ENCODE results near the gene B4GALT4. TPM values are rescaled to one million over a fixed set of nuclear protein-coding genes. Genes with fewer than 3 reads are reported as not detected.
"Not testable (repeated sequence)": the region's sequence is repeated elsewhere in the genome, so short reads cannot be mapped to it uniquely, and the experiment has no call there.

The B4GALT4 gene
- total RNA-seq: 17.6 TPM

GRCh38 chr3:119240591-119241434 lies at the start of gene B4GALT4:
Gene B4GALT4, minus strand, starts transcription at chr3:119240878. Its CDS starts 10,779 bp downstream, at chr3:119230099.
- no peaks in the 10 kb centered on the region for H3K9me3 ChIP-seq (ENCODE audit: low read depth, low read length)
- peaks cover 40% of the 10 kb centered on the region for H3K4me1 ChIP-seq (ENCODE audit: insufficient read depth, low read length)
- peak within 1 kb of the TSS; percentile 77 for H3K4me3 ChIP-seq (ENCODE audit: low read length)
- H3K27me3 ChIP-seq (ENCODE audit: insufficient read depth, low read length): no peaks in the 10 kb centered on the region

- Histone ChIP-seq H3K4me1 (ENCODE audit: insufficient read depth, low read length) (peaks cover 24% of the 10 kb centered on the region), H3K27me3 (ENCODE audit: insufficient read depth, low read length) (no peaks in the 10 kb centered on the region), H3K4me3 (ENCODE audit: low read length) (no peak overlapping the region), H3K9me3 (ENCODE audit: low read depth, low read length) (peaks cover 22% of the 10 kb centered on the region)
Observed at GRCh38 chr3:119289404-119289770, 48.7 kb upstream of the B4GALT4 start.

- no peaks in the 10 kb centered on the region for H3K27me3 ChIP-seq (ENCODE audit: insufficient read depth, low read length)
- peaks cover 25% of the 10 kb centered on the region for H3K9me3 ChIP-seq (ENCODE audit: low read depth, low read length)
- H3K4me3 ChIP-seq (ENCODE audit: low read length): no peak overlapping the region
- peaks cover 24% of the 10 kb centered on the region for H3K4me1 ChIP-seq (ENCODE audit: insufficient read depth, low read length)
Observed at GRCh38 chr3:119288669-119289403, 48.2 kb upstream of the B4GALT4 start.

- H3K4me3 ChIP-seq (ENCODE audit: low read length): no peak overlapping the region
- no peaks in the 10 kb centered on the region for H3K27me3 ChIP-seq (ENCODE audit: insufficient read depth, low read length)
- no peaks in the 10 kb centered on the region for H3K4me1 ChIP-seq (ENCODE audit: insufficient read depth, low read length)
- H3K9me3 ChIP-seq (ENCODE audit: low read depth, low read length): peaks cover 6% of the 10 kb centered on the region
Observed at GRCh38 chr3:119279584-119280243, 39.0 kb upstream of the B4GALT4 start.

- Histone ChIP-seq H3K9me3 (ENCODE audit: low read depth, low read length) (peaks cover under 1% of the 10 kb centered on the region), H3K4me3 (ENCODE audit: low read length) (no peak overlapping the region), H3K4me1 (ENCODE audit: insufficient read depth, low read length) (no peaks in the 10 kb centered on the region), H3K27me3 (ENCODE audit: insufficient read depth, low read length) (no peaks in the 10 kb centered on the region)
Observed at GRCh38 chr3:119279101-119279554, 38.5 kb upstream of the B4GALT4 start.

GRCh38 chr3:119276680-119277079 lies 36.0 kb upstream of the B4GALT4 start:
- no peaks in the 10 kb centered on the region for H3K4me1 ChIP-seq (ENCODE audit: insufficient read depth, low read length)
- H3K9me3 ChIP-seq (ENCODE audit: low read depth, low read length): no peaks in the 10 kb centered on the region
- H3K27me3 ChIP-seq (ENCODE audit: insufficient read depth, low read length): no peaks in the 10 kb centered on the region
- H3K4me3 ChIP-seq (ENCODE audit: low read length): no peak overlapping the region

- H3K27me3 ChIP-seq (ENCODE audit: insufficient read depth, low read length); H3K9me3 ChIP-seq (ENCODE audit: low read depth, low read length); H3K4me1 ChIP-seq (ENCODE audit: insufficient read depth, low read length); H3K4me3 ChIP-seq (ENCODE audit: low read length): not testable (repeated sequence)
Observed at GRCh38 chr3:119270212-119270611, 29.5 kb upstream of the B4GALT4 start.

- Histone ChIP-seq H3K4me1 (ENCODE audit: insufficient read depth, low read length) (peaks cover 19% of the 10 kb centered on the region), H3K9me3 (ENCODE audit: low read depth, low read length) (no peaks in the 10 kb centered on the region), H3K4me3 (ENCODE audit: low read length) (no peak overlapping the region), H3K27me3 (ENCODE audit: insufficient read depth, low read length) (no peaks in the 10 kb centered on the region)
Observed at GRCh38 chr3:119261055-119261454, 20.4 kb upstream of the B4GALT4 start.

- Histone ChIP-seq H3K27me3 (ENCODE audit: insufficient read depth, low read length) (no peaks in the 10 kb centered on the region), H3K9me3 (ENCODE audit: low read depth, low read length) (no peaks in the 10 kb centered on the region), H3K4me1 (ENCODE audit: insufficient read depth, low read length) (peaks cover 19% of the 10 kb centered on the region), H3K4me3 (ENCODE audit: low read length) (no peak overlapping the region)
Observed at GRCh38 chr3:119259821-119260220, 19.1 kb upstream of the B4GALT4 start.

GRCh38 chr3:119258915-119259314 lies 18.2 kb upstream of the B4GALT4 start:
- H3K4me3 ChIP-seq (ENCODE audit: low read length): no peak overlapping the region
- H3K4me1 ChIP-seq (ENCODE audit: insufficient read depth, low read length): peaks cover 19% of the 10 kb centered on the region
- no peaks in the 10 kb centered on the region for H3K9me3 ChIP-seq (ENCODE audit: low read depth, low read length)
- H3K27me3 ChIP-seq (ENCODE audit: insufficient read depth, low read length): no peaks in the 10 kb centered on the region

GRCh38 chr3:119257654-119258410 lies 17.2 kb upstream of the B4GALT4 start:
- peaks cover 19% of the 10 kb centered on the region for H3K4me1 ChIP-seq (ENCODE audit: insufficient read depth, low read length)
- no peaks in the 10 kb centered on the region for H3K9me3 ChIP-seq (ENCODE audit: low read depth, low read length)
- H3K4me3 ChIP-seq (ENCODE audit: low read length): no peak overlapping the region
- no peaks in the 10 kb centered on the region for H3K27me3 ChIP-seq (ENCODE audit: insufficient read depth, low read length)

- no peaks in the 10 kb centered on the region for H3K9me3 ChIP-seq (ENCODE audit: low read depth, low read length)
Observed at GRCh38 chr3:119257111-119257510, 16.4 kb upstream of the B4GALT4 start.

GRCh38 chr3:119255214-119255613 lies 14.5 kb upstream of the B4GALT4 start:
- Histone ChIP-seq H3K4me1 (ENCODE audit: insufficient read depth, low read length) (peaks cover 19% of the 10 kb centered on the region), H3K4me3 (ENCODE audit: low read length) (no peak overlapping the region), H3K9me3 (ENCODE audit: low read depth, low read length) (no peaks in the 10 kb centered on the region), H3K27me3 (ENCODE audit: insufficient read depth, low read length) (no peaks in the 10 kb centered on the region)

More at GRCh38 chr3:119257111-119257510, 16.4 kb upstream of the B4GALT4 start:
- H3K4me3 ChIP-seq (ENCODE audit: low read length): no peak overlapping the region
- no peaks in the 10 kb centered on the region for H3K27me3 ChIP-seq (ENCODE audit: insufficient read depth, low read length)
- H3K4me1 ChIP-seq (ENCODE audit: insufficient read depth, low read length): peaks cover 19% of the 10 kb centered on the region

- no peaks in the 10 kb centered on the region for H3K27me3 ChIP-seq (ENCODE audit: insufficient read depth, low read length)
Observed at GRCh38 chr3:119245778-119246177, 5.1 kb upstream of the B4GALT4 start.

More at GRCh38 chr3:119245778-119246177, 5.1 kb upstream of the B4GALT4 start:
- peaks cover 7% of the 10 kb centered on the region for H3K9me3 ChIP-seq (ENCODE audit: low read depth, low read length)
- no peak overlapping the region for H3K4me3 ChIP-seq (ENCODE audit: low read length)
- H3K4me1 ChIP-seq (ENCODE audit: insufficient read depth, low read length): peaks cover 8% of the 10 kb centered on the region

All from mononuclear cell (primary cell).